Gastroesophageal sphincter (tissue), 3 donors: ENCODE data around the gene PRKG1.

Experiments used
- CTCF ChIP-seq, 4 experiments: fragments of 200-600 bp in 2 of 4; fragments of 450-650 bp in 2 of 4; sonication (generic) in 1 of 4; IDR thresholded peaks; one replicate each; pipeline ENCODE4 v1.5.1; 2017 to 2019; ENCODE audit warnings: antibody characterized with exemption in 4 of 4, mild to moderate bottlenecking in 2 of 4, moderate library complexity in 2 of 4
- EP300 ChIP-seq: sonication (generic); formaldehyde crosslinking; IDR thresholded peaks from one replicate; pipeline ENCODE4 v1.6.1; 2017; ENCODE audit warnings: antibody characterized with exemption, mild to moderate bottlenecking
- POLR2A ChIP-seq, 2 donors: fragments of 450-650 bp; IDR thresholded peaks; one replicate each; pipeline ENCODE4 v1.6.1; 2017; ENCODE audit warnings: antibody characterized with exemption in 2 of 2, mild to moderate bottlenecking in 2 of 2, moderate library complexity in 1 of 2
- POLR2AphosphoS5 ChIP-seq: sonication (generic); formaldehyde crosslinking; IDR thresholded peaks from one replicate; pipeline ENCODE4 v1.6.1; 2017; ENCODE audit warnings: antibody characterized with exemption

GRCh38 chr10:51907361-51907760, 833.1 kb downstream of the PRKG1 start:
- TF ChIP-seq CTCF (IDR thresholded peaks at IDR 0.05) (no peak), POLR2A (IDR thresholded peaks at IDR 0.05) (no peak), POLR2AphosphoS5 (no peak), EP300 (no peak)
